H1 (cell line): ENCODE measurements around the gene CACNG3. TPM values are rescaled to one million over a fixed set of nuclear protein-coding genes. Genes with fewer than 3 reads are reported as not detected.

Source experiments
- BRCA1 ChIP-seq: IDR thresholded peaks from 2 replicates; pipeline ENCODE4 v1.6.1; 2012; ENCODE audit warnings: low read depth, low read length, improper control_type of control experiment
- CEBPB ChIP-seq: IDR thresholded peaks from 2 replicates; pipeline ENCODE4 v1.6.1; 2012; ENCODE audit warnings: low read depth, low read length
- CREB1 ChIP-seq: IDR thresholded peaks from 2 replicates; pipeline ENCODE4 v1.6.1; 2012; ENCODE audit warnings: inconsistent platforms
- CTBP2 ChIP-seq: IDR thresholded peaks from 2 replicates; pipeline ENCODE4 v1.7.0; 2011; ENCODE audit warnings: borderline replicate concordance, mild to moderate bottlenecking, moderate library complexity, mixed read lengths, low read length; ENCODE audit not compliant: insufficient read depth, insufficient read length
- E2F6 ChIP-seq: IDR thresholded peaks from 2 replicates; pipeline ENCODE4 v1.6.1; 2012; ENCODE audit warnings: inconsistent platforms
- GABPA ChIP-seq: IDR thresholded peaks from 2 replicates; pipeline ENCODE4 v1.6.1; 2011; ENCODE audit warnings: mild to moderate bottlenecking, low read length, moderate library complexity, borderline replicate concordance; ENCODE audit not compliant: insufficient read depth
- JUN ChIP-seq: IDR thresholded peaks from 2 replicates; pipeline ENCODE4 v1.6.1; 2011; ENCODE audit warnings: low read depth, mild to moderate bottlenecking, improper control_type of control experiment, low read length
- MAFK ChIP-seq: IDR thresholded peaks from 2 replicates; pipeline ENCODE4 v1.6.1; 2012; ENCODE audit warnings: low read depth, mild to moderate bottlenecking, improper control_type of control experiment, low read length
- MAX ChIP-seq: IDR thresholded peaks from 2 replicates; pipeline ENCODE4 v1.6.1; 2012; ENCODE audit warnings: inconsistent platforms
- POLR2A ChIP-seq, 2 experiments: IDR thresholded peaks; 1 replicate in 1 of 2; 2 replicates in 1 of 2; pipeline ENCODE4 v1.6.1; 2011; ENCODE audit warnings: low read depth in 2 of 2, low read length in 2 of 2, mild to moderate bottlenecking in 2 of 2; ENCODE audit errors: control extremely low read depth in 1 of 2
- POU5F1 ChIP-seq: IDR thresholded peaks from 2 replicates; pipeline ENCODE4 v1.6.1; 2011; ENCODE audit warnings: low read depth, mild to moderate bottlenecking, low read length, moderate library complexity
- RAD21 ChIP-seq, 2 experiments: IDR thresholded peaks in 1 of 2; conservative IDR thresholded peaks in 1 of 2; 2 replicates each; pipeline ENCODE4 v1.6.1; 2011; ENCODE audit warnings: low read depth in 2 of 2, low read length in 2 of 2, improper control_type of control experiment in 1 of 2, inconsistent platforms in 1 of 2, mild to moderate bottlenecking in 1 of 2, moderate library complexity in 1 of 2
- RBBP5 ChIP-seq: IDR thresholded peaks from 2 replicates; pipeline ENCODE4 v1.7.1; 2012; ENCODE audit warnings: low read depth, mild to moderate bottlenecking, inconsistent platforms, low read length, moderate library complexity, borderline replicate concordance
- SAP30 ChIP-seq: fragments of 300-600 bp; sonication (generic); IDR thresholded peaks from 2 replicates; pipeline ENCODE4 v1.7.1; 2012; ENCODE audit warnings: low read length, moderate library complexity, mild to moderate bottlenecking, inconsistent platforms; ENCODE audit not compliant: insufficient read depth, insufficient replicate concordance
- SIN3A ChIP-seq, 2 experiments: IDR thresholded peaks in 1 of 2; conservative IDR thresholded peaks in 1 of 2; 2 replicates each; pipeline ENCODE4 v1.6.1; 2011 to 2012; ENCODE audit warnings: low read length in 2 of 2, improper control_type of control experiment in 1 of 2, low read depth in 1 of 2, mild to moderate bottlenecking in 1 of 2
- SP4 ChIP-seq: IDR thresholded peaks from 2 replicates; pipeline ENCODE4 v1.6.1; 2012; ENCODE audit warnings: low read length, inconsistent platforms
- SRF ChIP-seq: IDR thresholded peaks from 2 replicates; pipeline ENCODE4 v1.6.1; 2011; ENCODE audit warnings: mild to moderate bottlenecking, low read depth, low read length, moderate library complexity
- TAF7 ChIP-seq: optimal IDR thresholded peaks from 2 replicates; pipeline ENCODE3; 2011; ENCODE audit warnings: low read depth, mild to moderate bottlenecking, inconsistent platforms, low read length, moderate library complexity, borderline replicate concordance
- TCF12 ChIP-seq: IDR thresholded peaks from 2 replicates; pipeline ENCODE4 v1.6.1; 2011; ENCODE audit warnings: low read depth, mild to moderate bottlenecking, low read length
- ZNF274 ChIP-seq: IDR thresholded peaks from 2 replicates; pipeline ENCODE4 v1.7.0; 2012; ENCODE audit warnings: low read length, borderline replicate concordance; ENCODE audit errors: extremely low read depth
- polyA plus RNA-seq, 7 experiments: library from polyadenylated mRNA; depleted of rRNA in 3 of 7; stranded (reverse) in 5 of 7; unstranded in 2 of 7; fragments of >200 nt in 5 of 7; fragments of 200-250 nt in 2 of 7; gene quantifications; 1 replicate in 5 of 7; 2 replicates in 1 of 7; 4 replicates in 1 of 7; pipeline versions ENCODE4 v1.2.1 to v1.2.3, GENCODE V29; 2011 to 2013; ENCODE audit warnings: missing spikeins in 2 of 7, mixed read lengths in 2 of 7
- total RNA-seq: library from RNA; stranded (reverse); fragmentation: NEBNext Ultra II Directional; extraction: Animal tissue kit (Norgen Biotek cat#: 25700); gene quantifications from 2 replicates; pipeline ENCODE4 v1.2.1, GENCODE V29; 2021

CACNG3 gene
- total and polyA plus RNA-seq, 2 of the 8 experiments (the other 6 are each of a cell fraction or from before 2014, with no cell fraction given), result 0.12 TPM; not detected in 1

- TF ChIP-seq RAD21 (IDR thresholded peaks at IDR 0.05 in 1 of 2, conservative IDR thresholded peaks at IDR 0.05 in 1 of 2; ENCODE audit: low read depth in 2 of 2, low read length in 2 of 2) (peak; percentile 2 to 28; a peak in 3 of 4 replicates), POU5F1 (no peak), MAFK (no peak), JUN (no peak), POLR2A (IDR thresholded peaks at IDR 0.05; ENCODE audit: control extremely low read depth in 1 of 2, low read depth in 2 of 2, low read length in 2 of 2) (no peak), SP4 (0 out of 2 replicates have a peak, but pooled peaks have one; percentile 28), TCF12 (0 out of 2 replicates have a peak, but pooled peaks have one; percentile 69), CEBPB (no peak), BRCA1 (no peak), CTBP2 (peak; percentile 51), RBBP5 (no peak), GABPA (0 out of 2 replicates have a peak, but pooled peaks have one; percentile 44), SIN3A (conservative IDR thresholded peaks at IDR 0.05 in 1 of 2, IDR thresholded peaks at IDR 0.05 in 1 of 2; ENCODE audit: low read depth in 1 of 2, low read length in 2 of 2) (peak; percentile 99 to 100), MAX (peak; percentile 65; the same call in 1 of the 2 replicates), SRF (no peak), TAF7 (peak; percentile 88), ZNF274 (no peak), SAP30 (peak; percentile 94), E2F6 (peak; percentile 70), CREB1 (peak; percentile 64)
Measured at GRCh38 chr16:24255456-24256371, at the start of gene CACNG3 (continued).
